GM23248 (cell line): Measurements from ENCODE around the gene RFX2. TPM values are rescaled to one million over a fixed set of nuclear protein-coding genes. Genes with fewer than 3 reads are reported as not detected.

ENCODE experiments used
- DNase-seq: peaks from one replicate; pipeline ENCODE4 v3.0.0-alpha.2; 2015
- H2AFZ ChIP-seq: fragments of 200-600 bp; sonication (generic); 2 replicates; pipeline ENCODE4 v1.6.1; 2016; ENCODE audit warnings: antibody characterized with exemption
- H3F3A ChIP-seq: fragments of 200-600 bp; sonication (generic); 2 replicates; pipeline ENCODE4 v1.6.1; 2016; ENCODE audit warnings: mild to moderate bottlenecking, antibody characterized with exemption, mixed run types; ENCODE audit not compliant: insufficient read depth
- H3K27ac ChIP-seq: fragments of 200-600 bp; sonication (generic); 2 replicates; pipeline ENCODE4 v1.5.1; 2016; ENCODE audit warnings: mild to moderate bottlenecking
- H3K27me3 ChIP-seq: fragments of 200-600 bp; sonication (generic); replicated peaks from 2 replicates; pipeline ENCODE4 v1.6.1; 2016; ENCODE audit warnings: mild to moderate bottlenecking; ENCODE audit not compliant: insufficient read depth
- H3K36me3 ChIP-seq: fragments of 200-600 bp; sonication (generic); 2 replicates; pipeline ENCODE4 v1.6.1; 2016; ENCODE audit warnings: low read depth, mild to moderate bottlenecking
- H3K4me1 ChIP-seq: fragments of 200-600 bp; sonication (generic); 2 replicates; pipeline ENCODE4 v1.6.1; 2016; ENCODE audit warnings: mild to moderate bottlenecking; ENCODE audit not compliant: insufficient read depth
- H3K4me2 ChIP-seq: fragments of 200-600 bp; sonication (generic); one replicate; pipeline ENCODE4 v1.6.1; 2016; ENCODE audit warnings: mild to moderate bottlenecking; ENCODE audit not compliant: unreplicated experiment
- H3K4me3 ChIP-seq: fragments of 200-600 bp; sonication (generic); 2 replicates; pipeline ENCODE4 v1.5.1; 2016; ENCODE audit warnings: mild to moderate bottlenecking
- H3K79me2 ChIP-seq: fragments of 200-600 bp; sonication (generic); 2 replicates; pipeline ENCODE4 v1.6.1; 2016; ENCODE audit warnings: mild to moderate bottlenecking; ENCODE audit not compliant: insufficient read depth
- H3K9ac ChIP-seq: fragments of 200-600 bp; sonication (generic); 2 replicates; pipeline ENCODE4 v1.6.1; 2016; ENCODE audit warnings: mild to moderate bottlenecking
- H3K9me2 ChIP-seq: fragments of 200-600 bp; sonication (generic); 2 replicates; pipeline ENCODE4 v1.6.1; 2016; ENCODE audit warnings: mixed run types, mild to moderate bottlenecking, moderate library complexity; ENCODE audit not compliant: insufficient read depth
- H3K9me3 ChIP-seq: fragments of 200-600 bp; sonication (generic); one replicate; pipeline ENCODE4 v1.6.1; 2017; ENCODE audit warnings: low read depth
- H4K20me1 ChIP-seq: fragments of 200-600 bp; sonication (generic); 2 replicates; pipeline ENCODE4 v1.6.0; 2016; ENCODE audit not compliant: insufficient read depth
- EZH2 ChIP-seq: fragments of 200-600 bp; sonication (generic); IDR thresholded peaks from 2 replicates; pipeline ENCODE4 v1.6.1; 2018; ENCODE audit warnings: antibody characterized with exemption, mild to moderate bottlenecking; ENCODE audit not compliant: insufficient read depth, poor library complexity, severe bottlenecking
- EZH2phosphoT487 ChIP-seq: fragments of 200-600 bp; sonication (generic); IDR thresholded peaks from 2 replicates; pipeline ENCODE4 v1.6.1; 2018; ENCODE audit warnings: antibody characterized with exemption, moderate library complexity, mild to moderate bottlenecking, low read depth; ENCODE audit not compliant: insufficient read depth
- WGBS, 2 experiments: methylation state at CpG; one replicate each; pipeline ENCODE4 v1.1.6; 2015 to 2017; ENCODE audit warnings: low lambda C conversion rate in 2 of 2, low coverage in 1 of 2; ENCODE audit errors: missing lambda C conversion rate in 2 of 2; 5-methylcytosine and 5-hydroxymethylcytosine counted together
- in situ Hi-C: fragments of 300-500 bp; cut with MboI; formaldehyde crosslinking; loops from 2 replicates; pipeline ENCODE4 v1.15.0; 2020
- polyA plus RNA-seq: library from polyadenylated mRNA; unstranded; fragments of >200 nt; fragmentation: Nextera tagmentation; extraction: Ambion mirVana; gene quantifications from 2 replicates; pipeline ENCODE4 v1.2.1, GENCODE V29; 2016
- total RNA-seq: library from RNA; depleted of rRNA; stranded (reverse); fragments of >200 nt; shearing (Covaris generic); gene quantifications from 2 replicates; pipeline ENCODE4 v1.2.3, GENCODE V29; 2014

Gene RFX2
- total and polyA plus RNA-seq, 2 experiments from 2014 or later: 11.3 to 13.1 TPM

GRCh38 chr19:6086068-6086788 lies 24.1 kb downstream of the RFX2 start:
- peak overlapping the region; percentile 70; the same call in 1 of the 2 replicates for H3K9ac ChIP-seq
- H4K20me1 ChIP-seq: no peaks in the 10 kb centered on the region
- H3K4me2 ChIP-seq: peak overlapping the region; percentile 55
- peaks cover 42% of the 10 kb centered on the region for H3F3A ChIP-seq
- H3K79me2 ChIP-seq: peaks cover 23% of the 10 kb centered on the region
- H3K4me1 ChIP-seq: peaks cover 39% of the 10 kb centered on the region
- in situ Hi-C loops: no loop called here
- WGBS, 2 experiments: 62 to 64% methylated on average over 12 of the region's 12 CpGs
- H2AFZ ChIP-seq: no peak overlapping the region
- no peaks in the 10 kb centered on the region for H3K27me3 ChIP-seq
- H3K9me3 ChIP-seq: no peaks in the 10 kb centered on the region
- H3K9me2 ChIP-seq: no peaks in the 10 kb centered on the region
- no peak overlapping the region for H3K4me3 ChIP-seq
- H3K36me3 ChIP-seq: no peaks in the 10 kb centered on the region
- DNase-seq: peak; percentile 83
- TF ChIP-seq EZH2phosphoT487 (no peak), EZH2 (no peak)
- peak overlapping the region; percentile 78 for H3K27ac ChIP-seq

DNA sequence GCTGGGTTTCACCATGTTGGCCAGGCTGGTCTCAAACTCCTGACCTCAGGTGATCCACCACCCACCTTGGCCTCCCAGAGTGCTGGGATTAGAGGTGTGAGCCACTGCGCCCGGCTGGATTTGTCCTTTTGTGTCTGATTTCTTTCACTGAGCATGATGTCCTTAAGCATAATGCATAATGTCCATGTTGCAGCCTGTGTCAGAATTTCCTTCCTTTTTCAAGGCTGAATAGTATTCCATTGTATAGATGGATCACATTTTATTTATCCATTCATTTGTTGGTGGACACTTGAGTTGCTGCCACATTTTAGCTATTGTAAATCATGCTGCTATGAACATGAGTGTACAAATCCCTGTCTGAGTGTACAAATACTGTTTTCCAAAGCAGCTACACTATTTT lies 25.5 kb downstream of the RFX2 start:
- Histone ChIP-seq H3K4me2 (no peak overlapping the region), H3K4me3 (no peak overlapping the region), H3K36me3 (no peaks in the 10 kb centered on the region), H2AFZ (no peak overlapping the region), H3K27ac (no peak overlapping the region), H3K9me2 (no peaks in the 10 kb centered on the region), H3K9ac (no peak overlapping the region), H4K20me1 (no peaks in the 10 kb centered on the region), H3K27me3 (no peaks in the 10 kb centered on the region), H3K4me1 (peaks cover 33% of the 10 kb centered on the region), H3F3A (peaks cover 29% of the 10 kb centered on the region), H3K79me2 (peaks cover 12% of the 10 kb centered on the region), H3K9me3 (no peaks in the 10 kb centered on the region)
- TF ChIP-seq EZH2 (no peak), EZH2phosphoT487 (no peak)
- DNase-seq: no peak
- in situ Hi-C loops: no loop called here
- 93 to 96% methylated on average over 2 of the region's 2 CpGs for WGBS, 2 experiments

GRCh38 chr19:6079107-6079506 lies 31.2 kb downstream of the RFX2 start:
- Histone ChIP-seq H3K79me2 (peaks cover 11% of the 10 kb centered on the region; the same call in 1 of the 2 replicates), H2AFZ (no peak overlapping the region), H3K9ac (no peak overlapping the region), H3K9me2 (no peaks in the 10 kb centered on the region), H3F3A (peaks cover 27% of the 10 kb centered on the region), H4K20me1 (no peaks in the 10 kb centered on the region), H3K4me3 (no peak overlapping the region), H3K27ac (no peak overlapping the region), H3K4me2 (no peak overlapping the region), H3K4me1 (peaks cover 20% of the 10 kb centered on the region), H3K36me3 (no peaks in the 10 kb centered on the region), H3K9me3 (no peaks in the 10 kb centered on the region), H3K27me3 (no peaks in the 10 kb centered on the region)
- WGBS, 2 experiments: 88 to 90% methylated on average over 5 of the region's 5 CpGs
- no peak for DNase-seq
- no peak for TF ChIP-seq EZH2
- TF ChIP-seq EZH2phosphoT487: no peak
- in situ Hi-C loops: no loop called here

GRCh38 chr19:6078068-6078467 lies 32.2 kb downstream of the RFX2 start:
- in situ Hi-C loops: no loop called here
- Histone ChIP-seq H3F3A (peaks cover 27% of the 10 kb centered on the region), H3K79me2 (peaks cover 11% of the 10 kb centered on the region; the same call in 1 of the 2 replicates), H3K4me1 (peaks cover 20% of the 10 kb centered on the region), H3K4me3 (no peak overlapping the region), H3K36me3 (no peaks in the 10 kb centered on the region), H3K9me2 (no peaks in the 10 kb centered on the region), H4K20me1 (no peaks in the 10 kb centered on the region), H3K27ac (peak overlapping the region; percentile 98; the same call in 1 of the 2 replicates), H3K4me2 (no peak overlapping the region), H2AFZ (no peak overlapping the region), H3K27me3 (no peaks in the 10 kb centered on the region), H3K9me3 (no peaks in the 10 kb centered on the region), H3K9ac (no peak overlapping the region)
- no peak for DNase-seq
- TF ChIP-seq EZH2phosphoT487: no peak
- no peak for TF ChIP-seq EZH2
- 97 to 98% methylated on average over 4 of the region's 4 CpGs for WGBS, 2 experiments
